GM12801 (cell line): ENCODE measurements around the gene ZNF777.

Experiments used
- CTCF ChIP-seq: IDR thresholded peaks from one replicate; pipeline ENCODE4 v1.5.1; 2011; ENCODE audit warnings: control low read depth; ENCODE audit not compliant: insufficient read length; ENCODE audit errors: extremely low read depth

ZNF777 gene

GRCh38 chr7:149474309-149475120 is 13.7 kb upstream of the ZNF777 start:
- TF ChIP-seq CTCF: no peak

GRCh38 chr7:149473251-149473650 is 12.4 kb upstream of the ZNF777 start:
- TF ChIP-seq CTCF: no peak

GRCh38 chr7:149471289-149471953 is 10.6 kb upstream of the ZNF777 start:
- TF ChIP-seq CTCF: no peak

GRCh38 chr7:149469806-149470205 is 8.9 kb upstream of the ZNF777 start:
- no peak for TF ChIP-seq CTCF

GRCh38 chr7:149468208-149468607 is 7.3 kb upstream of the ZNF777 start:
- TF ChIP-seq CTCF: no peak

- no peak for TF ChIP-seq CTCF
Measured at GRCh38 chr7:149467321-149467859, 6.5 kb upstream of the ZNF777 start.

- TF ChIP-seq CTCF: no peak
Measured at GRCh38 chr7:149466364-149466763, 5.5 kb upstream of the ZNF777 start.
